OCI-LY3 (cell line): ENCODE results near the gene DNMT3A.

Experiments used
- CTCF ChIP-seq: fragments of 200-600, 300-600 bp; sonication (generic); IDR thresholded peaks from 2 replicates; pipeline ENCODE4 v1.5.1; 2014; ENCODE audit warnings: antibody characterized with exemption, low read length, low read depth
- EZH2phosphoT487 ChIP-seq: fragments of 200-600 bp; shearing (Covaris generic); IDR thresholded peaks from 2 replicates; pipeline ENCODE4 v1.6.1; 2018; ENCODE audit warnings: antibody characterized with exemption, mixed run types, low read depth

DNA sequence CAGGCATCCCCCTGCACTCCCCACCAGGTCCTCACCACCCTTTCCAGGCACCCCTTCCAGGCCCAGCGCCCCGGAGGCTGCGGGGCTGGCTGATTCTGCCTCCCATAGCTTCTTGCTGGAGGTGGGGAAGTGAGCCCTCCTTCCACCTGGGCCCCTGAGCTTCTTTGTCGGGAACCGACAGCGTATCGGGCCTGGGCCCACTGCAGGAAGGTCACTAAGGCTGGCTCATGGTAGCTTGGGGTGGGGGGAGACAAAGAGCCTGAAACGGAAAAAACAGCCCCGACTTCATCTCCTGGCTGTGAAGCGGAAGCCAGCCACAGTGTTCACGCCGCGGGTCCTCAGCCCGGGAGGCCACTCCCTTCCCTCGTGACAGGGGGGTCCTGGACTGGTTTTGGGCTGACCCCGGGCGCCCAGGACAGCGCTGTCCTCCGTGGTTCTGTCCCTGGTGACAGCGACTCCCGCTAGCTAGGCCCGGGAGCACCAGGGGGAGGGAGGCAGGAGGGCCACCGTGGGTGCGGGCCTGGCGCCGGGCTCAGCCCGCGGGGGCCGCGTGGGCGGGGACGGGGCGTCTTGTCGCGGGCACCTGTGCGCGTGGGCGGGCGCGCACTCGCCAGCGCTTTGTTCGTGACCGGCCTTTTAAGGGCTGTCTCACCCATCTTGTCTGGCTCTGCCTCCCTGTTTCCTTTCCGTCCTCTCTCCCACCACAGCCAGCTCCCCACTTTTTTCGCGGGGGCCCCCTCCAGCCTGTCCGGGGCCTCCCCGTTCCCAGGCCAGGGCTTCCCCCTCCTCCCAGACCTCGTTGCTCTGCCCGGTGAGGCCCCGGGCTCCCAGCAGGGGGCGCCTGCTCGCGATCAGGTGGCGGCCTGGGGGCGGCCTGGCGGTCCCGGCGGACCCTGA is 64.9 kb downstream of the DNMT3A start:
- peak; percentile 45 for TF ChIP-seq CTCF
- no peak for TF ChIP-seq EZH2phosphoT487
